Measurements from ENCODE around the gene MAPK8IP1.

GRCh38 chr11:45894555-45895247, 9.2 kb downstream of the MAPK8IP1 start:
- TF ChIP-seq CTCF (IDR thresholded peaks at IDR 0.05) (no peak), POLR2A (IDR thresholded peaks at IDR 0.05) (no peak)

Data from thyroid gland (tissue), 4 donors.